ENCODE results near the gene PFKL.
A peak's percentile ranks its signal among the peaks of the same experiment; 100 is the strongest.
"Not testable (repeated sequence)": the region's sequence is repeated elsewhere in the genome, so short reads cannot be mapped to it uniquely, and the experiment has no call there.

Gene PFKL

GRCh38 chr21:44296916-44297315 is 2.9 kb upstream of the PFKL start:
- Histone ChIP-seq H3K27ac (ENCODE audit: low read length) (no peak overlapping the region), H3K9ac (ENCODE audit: low read length in 2 of 2) (no peak overlapping the region), H3K9me3 (ENCODE audit: control insufficient read depth in 2 of 2, low read length in 2 of 2) (no peaks in the 10 kb centered on the region), H3K36me3 (ENCODE audit: control insufficient read depth in 2 of 2, insufficient read depth in 2 of 2, low read length in 2 of 2) (no peaks in the 10 kb centered on the region), H3K27me3 (ENCODE audit: control insufficient read depth in 1 of 2, insufficient read depth in 2 of 2, low read length in 2 of 2) (peaks cover 6 to 16% of the 10 kb centered on the region in 2 donors), H3K4me1 (ENCODE audit: control insufficient read depth, insufficient read depth, low read length) (peaks cover 38% of the 10 kb centered on the region), H3K4me3 (ENCODE audit: low read length in 2 of 2) (no peak overlapping the region)

DNA sequence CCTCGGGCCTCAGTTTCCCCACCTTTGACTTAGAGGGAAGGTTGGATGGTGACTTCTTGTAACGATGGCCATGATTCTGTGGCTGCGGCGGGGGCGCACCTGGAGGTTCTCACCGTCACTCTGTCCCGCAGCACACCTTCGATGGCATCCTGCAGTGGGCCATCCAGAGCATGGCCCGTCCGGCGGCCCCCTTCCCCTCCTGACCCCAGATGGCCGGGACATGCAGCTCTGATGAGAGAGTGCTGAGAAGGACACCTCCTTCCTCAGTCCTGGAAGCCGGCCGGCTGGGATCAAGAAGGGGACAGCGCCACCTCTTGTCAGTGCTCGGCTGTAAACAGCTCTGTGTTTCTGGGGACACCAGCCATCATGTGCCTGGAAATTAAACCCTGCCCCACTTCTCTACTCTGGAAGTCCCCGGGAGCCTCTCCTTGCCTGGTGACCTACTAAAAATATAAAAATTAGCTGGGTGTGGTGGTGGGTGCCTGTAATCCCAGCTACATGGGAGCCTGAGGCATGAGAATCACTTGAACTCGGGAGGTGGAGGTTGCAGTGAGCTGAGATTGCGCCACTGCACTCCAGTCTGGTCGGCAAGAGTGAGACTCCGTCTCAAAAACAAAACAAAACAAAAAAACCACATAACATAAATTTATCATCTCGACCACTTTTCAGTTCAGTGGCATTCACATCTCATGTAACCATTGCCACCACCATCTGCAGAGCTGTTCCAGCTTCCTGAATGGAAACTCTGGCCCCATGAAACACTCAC is 2.1 kb upstream of the PFKL start:
- Histone ChIP-seq H3K9ac (ENCODE audit: low read length in 2 of 2) (no peak overlapping the region), H3K4me3 (ENCODE audit: low read length in 2 of 2) (no peak overlapping the region), H3K36me3 (ENCODE audit: control insufficient read depth in 2 of 2, insufficient read depth in 2 of 2, low read length in 2 of 2) (no peaks in the 10 kb centered on the region)

GRCh38 chr21:44298301-44298700 is 1.6 kb upstream of the PFKL start:
- H3K9me3 ChIP-seq (ENCODE audit: control insufficient read depth in 2 of 2, low read length in 2 of 2): no peaks in the 10 kb centered on the region
- H3K4me1 ChIP-seq (ENCODE audit: control insufficient read depth, insufficient read depth, low read length): peaks cover 46% of the 10 kb centered on the region
- no peak overlapping the region for H3K27ac ChIP-seq (ENCODE audit: low read length)
- no peak overlapping the region for H3K4me3 ChIP-seq (ENCODE audit: low read length in 2 of 2)
- H3K36me3 ChIP-seq (ENCODE audit: control insufficient read depth in 2 of 2, insufficient read depth in 2 of 2, low read length in 2 of 2): no peaks in the 10 kb centered on the region
- peaks cover 6 to 16% of the 10 kb centered on the region in 2 donors for H3K27me3 ChIP-seq (ENCODE audit: control insufficient read depth in 1 of 2, insufficient read depth in 2 of 2, low read length in 2 of 2)
- H3K9ac ChIP-seq (ENCODE audit: low read length in 2 of 2): no peak overlapping the region

More for the DNA sequence above, 2.1 kb upstream of the PFKL start:
- Histone ChIP-seq H3K27ac (ENCODE audit: low read length) (no peak overlapping the region), H3K4me1 (ENCODE audit: control insufficient read depth, insufficient read depth, low read length) (peaks cover 45% of the 10 kb centered on the region), H3K9me3 (ENCODE audit: control insufficient read depth in 2 of 2, low read length in 2 of 2) (no peaks in the 10 kb centered on the region), H3K27me3 (ENCODE audit: control insufficient read depth in 1 of 2, insufficient read depth in 2 of 2, low read length in 2 of 2) (peaks cover 6 to 16% of the 10 kb centered on the region in 2 donors)

GRCh38 chr21:44299085-44299457 is 782 bp upstream of the PFKL start:
- Histone ChIP-seq H3K9ac (ENCODE audit: low read length in 2 of 2) (peak overlapping the region; percentile 69 to 75), H3K4me1 (ENCODE audit: control insufficient read depth, insufficient read depth, low read length) (peaks cover 54% of the 10 kb centered on the region)

GRCh38 chr21:44300262-44300959 is 558 bp downstream of the PFKL start:
- peak overlapping the region; percentile 46 for H3K27ac ChIP-seq (ENCODE audit: low read length)
- peak overlapping the region; percentile 68 to 75 for H3K9ac ChIP-seq (ENCODE audit: low read length in 2 of 2)
- H3K4me1 ChIP-seq (ENCODE audit: control insufficient read depth, insufficient read depth, low read length): peaks cover 57% of the 10 kb centered on the region
- no peaks in the 10 kb centered on the region for H3K36me3 ChIP-seq (ENCODE audit: control insufficient read depth in 2 of 2, insufficient read depth in 2 of 2, low read length in 2 of 2)
- H3K27me3 ChIP-seq (ENCODE audit: control insufficient read depth in 1 of 2, insufficient read depth in 2 of 2, low read length in 2 of 2): peaks cover under 1 to 8% of the 10 kb centered on the region in 2 donors
- no peaks in the 10 kb centered on the region for H3K9me3 ChIP-seq (ENCODE audit: control insufficient read depth in 2 of 2, low read length in 2 of 2)
- peak overlapping the region; percentile 59 to 79 for H3K4me3 ChIP-seq (ENCODE audit: low read length in 2 of 2)

More at GRCh38 chr21:44299085-44299457, 782 bp upstream of the PFKL start:
- Histone ChIP-seq H3K4me3 (ENCODE audit: low read length in 2 of 2) (peak overlapping the region; percentile 75 to 79), H3K27ac (ENCODE audit: low read length) (peak overlapping the region; percentile 67), H3K27me3 (ENCODE audit: control insufficient read depth in 1 of 2, insufficient read depth in 2 of 2, low read length in 2 of 2) (peaks cover 6 to 16% of the 10 kb centered on the region in 2 donors), H3K9me3 (ENCODE audit: control insufficient read depth in 2 of 2, low read length in 2 of 2) (no peaks in the 10 kb centered on the region), H3K36me3 (ENCODE audit: control insufficient read depth in 2 of 2, insufficient read depth in 2 of 2, low read length in 2 of 2) (no peaks in the 10 kb centered on the region)

GRCh38 chr21:44301141-44301540 is 1.3 kb downstream of the PFKL start:
- H3K9ac ChIP-seq (ENCODE audit: low read length in 2 of 2): peak overlapping the region in 1 of 2 donors; percentile 75
- H3K27me3 ChIP-seq (ENCODE audit: control insufficient read depth in 1 of 2, insufficient read depth in 2 of 2, low read length in 2 of 2): peaks cover 0 to 1% of the 10 kb centered on the region in 2 donors
- peak overlapping the region; percentile 59 to 79 for H3K4me3 ChIP-seq (ENCODE audit: low read length in 2 of 2)
- H3K9me3 ChIP-seq (ENCODE audit: control insufficient read depth in 2 of 2, low read length in 2 of 2): no peaks in the 10 kb centered on the region
- H3K27ac ChIP-seq (ENCODE audit: low read length): no peak overlapping the region
- H3K36me3 ChIP-seq (ENCODE audit: control insufficient read depth in 2 of 2, insufficient read depth in 2 of 2, low read length in 2 of 2): no peaks in the 10 kb centered on the region
- peaks cover 60% of the 10 kb centered on the region for H3K4me1 ChIP-seq (ENCODE audit: control insufficient read depth, insufficient read depth, low read length)

DNA sequence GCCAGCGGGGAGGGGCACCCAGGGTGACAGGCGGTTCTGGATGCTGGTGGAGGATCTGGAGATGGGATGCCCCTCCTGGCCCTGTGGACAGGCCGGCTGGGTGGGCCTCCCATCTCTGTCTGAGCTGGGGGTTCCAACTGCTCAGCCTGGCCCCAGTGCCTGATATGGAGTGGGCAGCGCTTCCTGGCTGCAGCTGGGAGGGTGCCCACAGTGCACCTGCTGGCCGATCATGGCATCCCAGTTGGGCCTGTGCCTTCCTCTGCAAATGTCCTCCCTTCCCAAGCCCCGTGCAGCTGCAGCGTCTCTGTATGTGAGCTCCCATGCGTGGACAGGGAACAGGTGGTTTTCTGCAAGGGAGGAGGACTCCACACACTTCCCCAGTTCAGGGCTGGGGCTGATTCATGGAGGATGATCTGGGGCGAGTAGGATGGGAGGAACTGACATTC is 2.1 kb downstream of the PFKL start:
- no peaks in the 10 kb centered on the region for H3K9me3 ChIP-seq (ENCODE audit: control insufficient read depth in 2 of 2, low read length in 2 of 2)
- peaks cover 0 to 4% of the 10 kb centered on the region in 2 donors for H3K36me3 ChIP-seq (ENCODE audit: control insufficient read depth in 2 of 2, insufficient read depth in 2 of 2, low read length in 2 of 2)
- no peak overlapping the region for H3K27ac ChIP-seq (ENCODE audit: low read length)
- no peak overlapping the region for H3K4me3 ChIP-seq (ENCODE audit: low read length in 2 of 2)
- H3K9ac ChIP-seq (ENCODE audit: low read length in 2 of 2): peak overlapping the region in 1 of 2 donors; percentile 5
- no peaks in the 10 kb centered on the region for H3K27me3 ChIP-seq (ENCODE audit: control insufficient read depth in 1 of 2, insufficient read depth in 2 of 2, low read length in 2 of 2)
- H3K4me1 ChIP-seq (ENCODE audit: control insufficient read depth, insufficient read depth, low read length): peaks cover 60% of the 10 kb centered on the region

- H3K9me3 ChIP-seq (ENCODE audit: control insufficient read depth in 2 of 2, low read length in 2 of 2); H3K27me3 ChIP-seq (ENCODE audit: control insufficient read depth in 1 of 2, insufficient read depth in 2 of 2, low read length in 2 of 2); H3K9ac ChIP-seq (ENCODE audit: low read length in 2 of 2); H3K36me3 ChIP-seq (ENCODE audit: control insufficient read depth in 2 of 2, insufficient read depth in 2 of 2, low read length in 2 of 2); H3K27ac ChIP-seq (ENCODE audit: low read length); H3K4me3 ChIP-seq (ENCODE audit: low read length in 2 of 2): not testable (repeated sequence)
- H3K4me1 ChIP-seq (ENCODE audit: control insufficient read depth, insufficient read depth, low read length): peaks cover 55% of the 10 kb centered on the region
These were observed 2.9 kb downstream of the PFKL start for GRCh38 chr21:44302573-44303401.

DNA sequence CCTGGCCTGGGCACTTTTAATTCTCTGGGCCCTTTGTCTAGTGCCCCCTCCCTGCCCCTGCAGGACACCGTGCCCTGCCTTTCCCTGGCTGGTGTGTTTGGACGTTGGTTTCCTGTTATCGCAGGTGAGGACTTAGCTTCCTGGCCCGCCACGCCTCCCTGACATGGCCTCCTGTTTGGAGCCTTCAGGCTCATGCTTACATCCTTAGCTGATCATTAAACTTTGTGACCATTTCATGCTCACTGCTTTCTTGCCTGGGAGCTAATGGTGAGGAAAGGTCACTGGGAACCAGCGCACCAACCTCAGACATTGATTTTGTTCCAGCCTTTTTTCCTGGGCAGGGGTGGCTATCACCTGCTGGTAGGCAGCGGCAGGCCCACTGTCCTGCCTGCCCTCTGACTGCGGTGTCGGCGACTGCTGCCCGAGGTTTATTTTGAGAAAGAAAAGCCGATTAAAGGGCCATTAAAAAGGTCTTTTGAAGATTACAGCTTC is 3.7 kb downstream of the PFKL start:
- no peak overlapping the region for H3K4me3 ChIP-seq (ENCODE audit: low read length in 2 of 2)
- peaks cover 6% of the 10 kb centered on the region in 2 donors for H3K36me3 ChIP-seq (ENCODE audit: control insufficient read depth in 2 of 2, insufficient read depth in 2 of 2, low read length in 2 of 2)
- no peak overlapping the region for H3K9ac ChIP-seq (ENCODE audit: low read length in 2 of 2)
- no peaks in the 10 kb centered on the region for H3K9me3 ChIP-seq (ENCODE audit: control insufficient read depth in 2 of 2, low read length in 2 of 2)
- H3K27ac ChIP-seq (ENCODE audit: low read length): no peak overlapping the region
- H3K4me1 ChIP-seq (ENCODE audit: control insufficient read depth, insufficient read depth, low read length): peaks cover 55% of the 10 kb centered on the region
- H3K27me3 ChIP-seq (ENCODE audit: control insufficient read depth in 1 of 2, insufficient read depth in 2 of 2, low read length in 2 of 2): no peaks in the 10 kb centered on the region

- Histone ChIP-seq H3K4me3 (ENCODE audit: low read length in 2 of 2) (no peak overlapping the region), H3K9me3 (ENCODE audit: control insufficient read depth in 2 of 2, low read length in 2 of 2) (no peaks in the 10 kb centered on the region), H3K27ac (ENCODE audit: low read length) (no peak overlapping the region), H3K36me3 (ENCODE audit: control insufficient read depth in 2 of 2, insufficient read depth in 2 of 2, low read length in 2 of 2) (peaks cover 6% of the 10 kb centered on the region in 2 donors), H3K4me1 (ENCODE audit: control insufficient read depth, insufficient read depth, low read length) (peaks cover 53% of the 10 kb centered on the region), H3K9ac (ENCODE audit: low read length in 2 of 2) (no peak overlapping the region), H3K27me3 (ENCODE audit: control insufficient read depth in 1 of 2, insufficient read depth in 2 of 2, low read length in 2 of 2) (no peaks in the 10 kb centered on the region)
These were observed 4.3 kb downstream of the PFKL start for GRCh38 chr21:44304011-44304616.

Data from stomach smooth muscle (tissue), 2 donors.